GM19397 (cell line): Measurements from ENCODE around the gene C21orf58.

ENCODE experiments used
- ATAC-seq: cut with Tn5 transposase; IDR thresholded peaks from one replicate; pipeline ENCODE4 v1.9.1; 2021; ENCODE audit warnings: mild to moderate bottlenecking, moderate library complexity; ENCODE audit not compliant: unreplicated experiment

Gene C21orf58

GRCh38 chr21:46297338-46298271 is 26.1 kb downstream of the C21orf58 start:
- no peak for ATAC-seq

- no peak for ATAC-seq
These were observed 27.5 kb downstream of the C21orf58 start for GRCh38 chr21:46295996-46296752.

GRCh38 chr21:46295177-46295770 is 28.4 kb downstream of the C21orf58 start:
- ATAC-seq, result no peak

- ATAC-seq, result no peak
These were observed 29.0 kb downstream of the C21orf58 start for GRCh38 chr21:46294647-46295176.

GRCh38 chr21:46291561-46291960 is 32.1 kb downstream of the C21orf58 start:
- no peak for ATAC-seq

- ATAC-seq, result no peak
These were observed 34.0 kb downstream of the C21orf58 start for GRCh38 chr21:46289655-46290179.

GRCh38 chr21:46287541-46287940 is 36.1 kb downstream of the C21orf58 start:
- no peak for ATAC-seq

- ATAC-seq, result no peak
These were observed 37.0 kb downstream of the C21orf58 start for GRCh38 chr21:46286648-46287002.

GRCh38 chr21:46285761-46286647 is 37.7 kb downstream of the C21orf58 start, which contains the start of gene YBEY:
Gene YBEY, plus strand, starts transcription at chr21:46286342. Its CDS starts 572 bp downstream, at chr21:46286914.
- ATAC-seq, result peak; percentile 89

GRCh38 chr21:46285206-46285661 is 38.4 kb downstream of the C21orf58 start, which contains the start of gene MCM3AP:
Gene MCM3AP, minus strand, starts transcription at chr21:46285611. Its CDS starts 325 bp downstream, at chr21:46285286.
- no peak for ATAC-seq

GRCh38 chr21:46284733-46285132 is 38.9 kb downstream of the C21orf58 start:
- ATAC-seq, result no peak

GRCh38 chr21:46284077-46284644 is 39.5 kb downstream of the C21orf58 start:
- no peak for ATAC-seq

- ATAC-seq, result no peak
These were observed 48.8 kb downstream of the C21orf58 start for GRCh38 chr21:46274797-46275390.

GRCh38 chr21:46273341-46273740 is 50.3 kb downstream of the C21orf58 start:
- no peak for ATAC-seq

GRCh38 chr21:46269466-46269865 is 54.2 kb downstream of the C21orf58 start:
- no peak for ATAC-seq

GRCh38 chr21:46268371-46268770 is 55.3 kb downstream of the C21orf58 start:
- ATAC-seq, result no peak

- no peak for ATAC-seq
These were observed 56.7 kb downstream of the C21orf58 start for GRCh38 chr21:46266946-46267345.

GRCh38 chr21:46265736-46266525 is 57.7 kb downstream of the C21orf58 start:
- ATAC-seq, result no peak
